ENCODE results near the gene SWI5. TPM values are rescaled to one million over a fixed set of nuclear protein-coding genes. Genes with fewer than 3 reads are reported as not detected.
A peak's percentile ranks its signal among the peaks of the same experiment; 100 is the strongest.

The SWI5 gene
- total RNA-seq, 1 experiment from 2014 or later: 18.0 TPM

DNA sequence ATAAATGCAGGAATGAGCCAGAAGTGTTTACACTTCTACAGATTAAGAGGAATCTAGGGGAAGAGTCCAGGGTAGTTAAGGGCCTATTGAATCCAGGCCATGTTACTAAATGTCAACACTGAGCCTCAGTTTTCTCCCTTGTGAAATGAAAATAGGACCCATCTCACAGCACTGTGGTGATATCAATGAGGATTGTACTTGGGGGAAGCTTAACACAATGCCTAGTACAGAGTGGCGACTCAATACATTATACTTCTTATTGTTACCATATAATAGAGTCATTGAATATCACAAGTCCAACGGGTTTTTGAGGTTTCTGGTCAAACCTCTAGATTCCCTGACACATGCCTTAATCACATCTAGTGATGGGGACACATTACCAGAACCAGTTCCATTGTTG lies 41.6 kb downstream of the SWI5 start:
- Mint-ChIP-seq H3K9me3 (ENCODE audit: unreplicated experiment) (no peaks in the 10 kb centered on the region), H3K27me3 (ENCODE audit: insufficient read depth, unreplicated experiment) (no peaks in the 10 kb centered on the region), H3K27ac (ENCODE audit: unreplicated experiment) (no peak overlapping the region), H3K4me3 (ENCODE audit: unreplicated experiment) (no peak overlapping the region), H3K36me3 (ENCODE audit: insufficient read depth, unreplicated experiment) (peaks cover 24% of the 10 kb centered on the region), H3K4me1 (ENCODE audit: low read depth, unreplicated experiment) (no peaks in the 10 kb centered on the region)
- BruUV-seq (replicated peaks): no TSS peak
- CTCF ChIA-PET: no interaction called here
- H3K36me3 ChIP-seq (ENCODE audit: control insufficient read depth, insufficient read depth, low read length): peaks cover 4% of the 10 kb centered on the region; the same call in 1 of the 2 replicates
- DNase-seq: no peak
- no peaks in the 10 kb centered on the region for H3K9me3 ChIP-seq
- intact Hi-C loops (cut with micrococcal nuclease; ENCODE audit: unreplicated experiment): no loop called here
- H3K4me3 ChIP-seq (ENCODE audit: low read depth, low read length): no peak overlapping the region
- H3K27me3 ChIP-seq (replicated peaks; ENCODE audit: control insufficient read depth, insufficient read depth, low read length): no peaks in the 10 kb centered on the region
- H3K4me1 ChIP-seq: no peaks in the 10 kb centered on the region
- POLR2A ChIA-PET: no interaction called here
- TF ChIP-seq, protein P1, sequence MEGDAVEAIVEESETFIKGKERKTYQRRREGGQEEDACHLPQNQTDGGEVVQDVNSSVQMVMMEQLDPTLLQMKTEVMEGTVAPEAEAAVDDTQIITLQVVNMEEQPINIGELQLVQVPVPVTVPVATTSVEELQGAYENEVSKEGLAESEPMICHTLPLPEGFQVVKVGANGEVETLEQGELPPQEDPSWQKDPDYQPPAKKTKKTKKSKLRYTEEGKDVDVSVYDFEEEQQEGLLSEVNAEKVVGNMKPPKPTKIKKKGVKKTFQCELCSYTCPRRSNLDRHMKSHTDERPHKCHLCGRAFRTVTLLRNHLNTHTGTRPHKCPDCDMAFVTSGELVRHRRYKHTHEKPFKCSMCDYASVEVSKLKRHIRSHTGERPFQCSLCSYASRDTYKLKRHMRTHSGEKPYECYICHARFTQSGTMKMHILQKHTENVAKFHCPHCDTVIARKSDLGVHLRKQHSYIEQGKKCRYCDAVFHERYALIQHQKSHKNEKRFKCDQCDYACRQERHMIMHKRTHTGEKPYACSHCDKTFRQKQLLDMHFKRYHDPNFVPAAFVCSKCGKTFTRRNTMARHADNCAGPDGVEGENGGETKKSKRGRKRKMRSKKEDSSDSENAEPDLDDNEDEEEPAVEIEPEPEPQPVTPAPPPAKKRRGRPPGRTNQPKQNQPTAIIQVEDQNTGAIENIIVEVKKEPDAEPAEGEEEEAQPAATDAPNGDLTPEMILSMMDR (IDR thresholded peaks at IDR 0.05; ENCODE audit: insufficient read depth in 1 of 2, low read depth in 1 of 2, low read length in 1 of 2, severe bottlenecking in 1 of 2, unreplicated experiment in 1 of 2): no peak

DNA sequence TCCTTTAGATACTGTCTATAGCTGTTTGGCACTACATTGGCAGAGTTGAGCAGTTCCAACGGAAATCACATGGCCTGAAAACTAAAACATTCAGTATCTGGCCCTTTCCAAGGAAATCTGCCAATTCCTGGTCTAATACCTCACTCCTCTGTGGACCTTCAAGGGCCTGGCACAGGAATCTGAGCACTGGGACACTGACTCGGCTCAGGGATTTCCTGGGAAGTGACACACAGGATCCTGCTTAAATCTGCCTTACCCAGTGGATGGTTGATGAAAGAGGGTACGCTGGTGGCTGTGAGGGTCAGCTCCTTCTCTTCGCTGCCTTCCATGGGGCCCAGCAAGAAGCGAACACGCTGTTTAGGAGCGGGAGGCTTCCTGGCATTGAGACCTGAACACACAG lies 45.3 kb downstream of the SWI5 start:
- H3K4me3 ChIP-seq (ENCODE audit: low read depth, low read length): peak overlapping the region; percentile 83
- ChIA-PET POLR2A (no interaction called here), CTCF (no interaction called here)
- peak overlapping the region; percentile 91 for H3K4me3 Mint-ChIP-seq (ENCODE audit: unreplicated experiment)
- no peaks in the 10 kb centered on the region for H3K9me3 Mint-ChIP-seq (ENCODE audit: unreplicated experiment)
- H3K4me1 ChIP-seq: 0 out of 2 replicates have a peak, but pooled peaks cover 4% of the 10 kb centered on the region
- intact Hi-C loops (cut with micrococcal nuclease; ENCODE audit: unreplicated experiment): no loop called here
- no peaks in the 10 kb centered on the region for H3K4me1 Mint-ChIP-seq (ENCODE audit: low read depth, unreplicated experiment)
- H3K9me3 ChIP-seq: no peaks in the 10 kb centered on the region
- H3K36me3 ChIP-seq (ENCODE audit: control insufficient read depth, insufficient read depth, low read length): no peaks in the 10 kb centered on the region
- no peak for DNase-seq
- BruUV-seq (replicated peaks): no TSS peak
- peak overlapping the region; percentile 96 for H3K27ac Mint-ChIP-seq (ENCODE audit: unreplicated experiment)
- H3K36me3 Mint-ChIP-seq (ENCODE audit: insufficient read depth, unreplicated experiment): peaks cover 27% of the 10 kb centered on the region
- no peaks in the 10 kb centered on the region for H3K27me3 Mint-ChIP-seq (ENCODE audit: insufficient read depth, unreplicated experiment)
- no peaks in the 10 kb centered on the region for H3K27me3 ChIP-seq (replicated peaks; ENCODE audit: control insufficient read depth, insufficient read depth, low read length)
- TF ChIP-seq, protein P1 (IDR thresholded peaks at IDR 0.05; ENCODE audit: insufficient read depth in 1 of 2, low read depth in 1 of 2, low read length in 1 of 2, severe bottlenecking in 1 of 2, unreplicated experiment in 1 of 2): no peak

DNA sequence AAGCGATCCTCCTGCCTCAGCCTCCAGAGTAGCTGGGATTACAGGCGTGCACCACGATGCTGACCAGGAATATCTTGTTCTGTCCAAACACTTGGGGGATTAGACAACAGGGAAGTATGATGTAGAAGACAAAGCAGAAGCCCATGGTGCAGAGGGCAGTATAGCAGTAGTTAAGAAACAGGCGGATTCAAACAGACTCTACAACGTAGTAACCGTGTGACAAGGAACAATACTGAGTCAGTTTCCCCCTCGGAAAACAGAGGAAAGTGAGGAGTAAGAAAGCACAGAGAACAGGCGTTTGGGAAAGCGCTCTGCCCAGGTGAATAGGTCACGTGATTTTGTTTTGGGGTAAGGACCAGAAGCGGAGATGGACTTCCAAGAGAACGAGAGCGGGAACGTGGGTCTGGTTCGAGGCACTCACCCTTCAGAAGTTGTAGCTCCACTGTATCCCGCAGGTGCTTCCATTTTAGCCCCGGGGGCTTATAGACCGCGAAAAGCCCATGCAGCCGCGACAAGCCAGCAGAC lies 45.9 kb downstream of the SWI5 start:
- intact Hi-C loops (cut with micrococcal nuclease; ENCODE audit: unreplicated experiment): loop anchor here (1.0 kb wide), 1 partner anchor 19 kb away; no protein-coding TSS in a partner anchor
- Mint-ChIP-seq H3K27me3 (ENCODE audit: insufficient read depth, unreplicated experiment) (no peaks in the 10 kb centered on the region), H3K4me3 (ENCODE audit: unreplicated experiment) (peak overlapping the region; percentile 91), H3K9me3 (ENCODE audit: unreplicated experiment) (no peaks in the 10 kb centered on the region), H3K27ac (ENCODE audit: unreplicated experiment) (peak overlapping the region; percentile 96), H3K36me3 (ENCODE audit: insufficient read depth, unreplicated experiment) (peaks cover 30% of the 10 kb centered on the region), H3K4me1 (ENCODE audit: low read depth, unreplicated experiment) (no peaks in the 10 kb centered on the region)
- POLR2A ChIA-PET: no interaction called here
- H3K4me3 ChIP-seq (ENCODE audit: low read depth, low read length): peak overlapping the region; percentile 83
- H3K36me3 ChIP-seq (ENCODE audit: control insufficient read depth, insufficient read depth, low read length): no peaks in the 10 kb centered on the region
- TF ChIP-seq, protein P1 (IDR thresholded peaks at IDR 0.05; ENCODE audit: insufficient read depth in 1 of 2, low read depth in 1 of 2, low read length in 1 of 2, severe bottlenecking in 1 of 2, unreplicated experiment in 1 of 2): no peak
- H3K9me3 ChIP-seq: no peaks in the 10 kb centered on the region
- 0 out of 2 replicates have a peak, but pooled peaks cover 4% of the 10 kb centered on the region for H3K4me1 ChIP-seq
- no peak for DNase-seq
- BruUV-seq (replicated peaks): TSS peak; percentile 69
- CTCF ChIA-PET: no interaction called here
- no peaks in the 10 kb centered on the region for H3K27me3 ChIP-seq (replicated peaks; ENCODE audit: control insufficient read depth, insufficient read depth, low read length)
